GM21447 (cell line): ENCODE results near the gene PEX19.

Source experiments
- ATAC-seq: cut with Tn5 transposase; IDR thresholded peaks from one replicate; pipeline ENCODE4 v1.9.1; 2021; ENCODE audit not compliant: unreplicated experiment

PEX19 gene

DNA sequence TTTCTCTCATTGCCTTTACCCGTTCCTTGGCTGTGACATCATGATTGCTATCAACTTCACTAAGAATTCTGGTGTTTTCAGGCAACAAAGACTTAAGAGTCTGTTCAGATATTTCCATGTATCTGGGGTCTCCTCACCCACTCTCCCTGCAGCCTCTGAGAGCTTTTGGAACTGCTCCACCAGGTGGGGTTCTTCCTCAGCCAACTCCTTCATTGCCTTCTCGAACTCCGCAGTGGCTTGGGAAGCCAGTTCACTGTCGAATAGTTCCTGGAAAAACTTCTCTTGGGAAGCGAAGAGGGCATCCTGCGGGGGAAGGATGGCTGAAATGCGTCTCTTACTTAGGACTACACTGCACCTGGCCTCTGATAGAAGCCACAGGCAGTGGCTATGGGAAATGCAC, 2.1 kb downstream of the PEX19 start:
- no peak for ATAC-seq

GRCh38 chr1:160277987-160278386, 6.9 kb downstream of the PEX19 start:
- no peak for ATAC-seq

- no peak for ATAC-seq
Measured at GRCh38 chr1:160277330-160277729, 7.6 kb downstream of the PEX19 start.

GRCh38 chr1:160271025-160271424, 13.9 kb downstream of the PEX19 start:
- ATAC-seq: no peak

DNA sequence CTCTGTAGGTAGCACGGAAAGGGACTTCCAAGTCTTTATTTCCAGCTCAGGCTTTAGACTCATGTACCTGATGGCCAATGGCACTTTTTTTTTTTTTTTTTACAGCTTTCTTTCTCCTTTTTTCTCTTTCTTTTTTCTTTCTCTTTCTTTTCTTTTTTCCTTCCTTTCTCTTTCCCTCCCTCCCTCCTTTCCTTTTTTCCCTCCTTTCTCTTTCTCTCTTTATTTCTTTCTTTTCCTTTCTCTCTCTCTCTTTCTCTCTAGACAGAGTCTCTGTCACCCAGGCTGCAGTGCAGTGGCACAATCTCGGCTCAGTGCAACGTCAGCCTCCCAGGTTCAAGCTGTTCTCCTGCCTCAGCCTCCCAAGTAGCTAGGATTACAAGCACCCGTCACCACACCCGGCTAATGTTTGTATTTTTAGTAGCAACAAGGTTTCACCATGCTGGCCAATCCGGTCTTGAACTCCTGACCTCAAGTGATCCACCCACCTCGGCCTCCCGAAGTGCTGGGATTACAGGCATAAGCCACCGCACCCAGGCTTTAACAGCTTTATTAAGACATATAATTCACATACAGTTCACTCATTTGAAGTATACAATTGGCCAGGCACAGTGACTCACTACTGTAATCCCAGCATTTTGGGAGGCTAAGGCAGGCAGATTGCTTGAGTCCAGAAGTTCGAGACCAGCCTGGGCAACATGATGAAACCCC, 17.5 kb downstream of the PEX19 start:
- no peak for ATAC-seq

- ATAC-seq: no peak
Measured at GRCh38 chr1:160264795-160265307, 20.1 kb downstream of the PEX19 start.

- ATAC-seq: peak; percentile 74
Measured at GRCh38 chr1:160261893-160262794, 22.8 kb downstream of the PEX19 start, which contains the start of gene DCAF8. Gene DCAF8, minus strand, starts transcription at chr1:160262549. Its CDS starts 18,541 bp downstream, at chr1:160244008.

- peak; percentile 42 for ATAC-seq
Measured at GRCh38 chr1:160261556-160261892, 23.4 kb downstream of the PEX19 start.

GRCh38 chr1:160260406-160261382, 24.2 kb downstream of the PEX19 start:
- no peak for ATAC-seq

GRCh38 chr1:160258177-160258798, 26.6 kb downstream of the PEX19 start:
- no peak for ATAC-seq

- no peak for ATAC-seq
Measured at GRCh38 chr1:160257411-160258015, 27.4 kb downstream of the PEX19 start.

- no peak for ATAC-seq
Measured at GRCh38 chr1:160256396-160257046, 28.4 kb downstream of the PEX19 start.

DNA sequence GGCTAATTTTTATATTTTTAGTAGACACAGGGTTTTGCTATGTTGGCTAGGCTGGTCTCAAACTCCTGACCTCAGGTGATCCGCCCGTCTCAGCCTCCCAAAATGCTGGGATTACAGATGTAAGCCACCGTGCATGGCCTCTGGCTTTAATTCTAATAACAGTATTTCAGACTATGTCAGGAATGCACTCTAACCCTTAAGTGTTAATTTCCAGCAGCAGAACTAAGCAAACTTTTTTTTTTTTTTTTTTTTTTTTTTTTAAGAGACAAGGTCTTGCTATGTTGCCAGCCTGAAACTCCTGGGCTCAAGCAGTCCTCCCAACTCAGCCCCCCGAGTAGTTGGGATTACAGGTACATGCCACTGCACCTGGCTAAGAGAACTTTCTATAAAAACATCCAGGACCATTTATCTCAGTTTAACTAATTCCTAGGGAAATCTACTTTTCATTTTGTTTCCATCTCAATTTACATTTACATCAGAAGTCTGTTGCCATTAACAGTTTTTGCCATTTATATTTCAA, 29.1 kb downstream of the PEX19 start:
- no peak for ATAC-seq

- peak; percentile 73 for ATAC-seq
Measured at GRCh38 chr1:160251687-160252526, 33.0 kb downstream of the PEX19 start.

GRCh38 chr1:160251011-160251410, 33.9 kb downstream of the PEX19 start:
- ATAC-seq: no peak

- ATAC-seq: no peak
Measured at GRCh38 chr1:160247053-160247452, 37.9 kb downstream of the PEX19 start.

- no peak for ATAC-seq
Measured at GRCh38 chr1:160245434-160245833, 39.5 kb downstream of the PEX19 start.

GRCh38 chr1:160244209-160244608, 40.7 kb downstream of the PEX19 start:
- ATAC-seq: no peak
